ENCODE data around the gene ZNF14. TPM values are rescaled to one million over a fixed set of nuclear protein-coding genes. Genes with fewer than 3 reads are reported as not detected.

ZNF14 gene
- total RNA-seq, 1 donor from 2014 or later, result 5.3 TPM

DNA sequence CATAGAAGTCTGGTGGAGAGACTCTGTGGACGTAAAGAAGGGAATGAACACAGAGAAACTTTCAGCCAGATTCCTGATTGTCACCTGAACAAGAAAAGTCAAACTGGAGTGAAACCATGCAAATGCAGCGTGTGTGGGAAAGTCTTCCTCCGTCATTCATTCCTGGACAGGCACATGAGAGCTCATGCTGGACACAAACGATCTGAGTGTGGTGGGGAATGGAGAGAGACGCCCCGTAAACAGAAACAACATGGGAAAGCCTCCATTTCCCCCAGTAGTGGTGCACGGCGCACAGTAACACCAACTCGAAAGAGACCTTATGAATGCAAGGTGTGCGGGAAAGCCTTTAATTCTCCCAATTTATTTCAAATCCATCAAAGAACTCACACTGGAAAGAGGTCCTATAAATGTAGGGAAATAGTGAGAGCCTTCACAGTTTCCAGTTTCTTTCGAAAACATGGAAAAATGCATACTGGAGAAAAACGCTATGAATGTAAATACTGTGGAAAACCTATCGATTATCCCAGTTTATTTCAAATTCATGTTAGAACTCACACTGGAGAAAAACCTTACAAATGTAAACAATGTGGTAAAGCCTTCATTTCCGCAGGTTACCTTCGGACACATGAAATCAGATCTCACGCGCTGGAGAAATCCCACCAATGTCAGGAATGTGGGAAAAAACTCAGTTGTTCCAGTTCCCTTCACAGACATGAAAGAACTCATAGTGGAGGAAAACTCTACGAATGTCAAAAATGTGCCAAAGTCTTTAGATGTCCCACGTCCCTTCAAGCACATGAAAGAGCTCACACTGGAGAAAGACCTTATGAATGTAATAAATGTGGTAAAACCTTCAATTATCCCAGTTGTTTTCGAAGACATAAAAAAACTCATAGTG is 53.5 kb downstream of the ZNF14 start:
- no peak for DNase-seq (ENCODE audit: extremely low spot score, unreplicated experiment)
- TF ChIP-seq CTCF (IDR thresholded peaks at IDR 0.05), result no peak
- no peak overlapping the region for H3K27ac Mint-ChIP-seq (ENCODE audit: unreplicated experiment)
- peaks cover 64% of the 10 kb centered on the region for H3K36me3 Mint-ChIP-seq (ENCODE audit: unreplicated experiment)
- no peak overlapping the region for H3K4me3 Mint-ChIP-seq (ENCODE audit: unreplicated experiment)
- peaks cover 43% of the 10 kb centered on the region for H3K9me3 Mint-ChIP-seq (ENCODE audit: unreplicated experiment)
- H3K4me1 Mint-ChIP-seq (ENCODE audit: unreplicated experiment), result no peaks in the 10 kb centered on the region
- no peaks in the 10 kb centered on the region for H3K27me3 Mint-ChIP-seq (ENCODE audit: unreplicated experiment)

DNA sequence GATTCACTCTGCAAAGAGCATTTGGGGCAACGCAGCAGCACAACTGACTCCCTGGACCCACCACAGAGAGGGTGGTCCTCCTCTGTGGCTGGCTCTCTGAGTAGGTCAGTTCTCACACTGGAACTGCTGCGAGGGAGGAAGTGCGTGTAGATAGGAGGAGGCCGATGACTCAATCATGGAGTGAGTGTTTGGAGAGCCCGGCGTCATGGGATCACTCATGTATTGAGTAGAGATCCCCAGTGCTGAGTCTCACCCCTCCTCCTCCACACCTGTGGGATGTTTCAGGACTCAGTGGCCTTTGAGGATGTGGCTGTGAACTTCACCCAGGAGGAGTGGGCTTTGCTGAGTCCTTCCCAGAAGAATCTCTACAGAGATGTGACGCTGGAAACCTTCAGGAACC is 55.3 kb downstream of the ZNF14 start:
- no peak for DNase-seq (ENCODE audit: extremely low spot score, unreplicated experiment)
- H3K9me3 Mint-ChIP-seq (ENCODE audit: unreplicated experiment), result peaks cover 35% of the 10 kb centered on the region
- H3K36me3 Mint-ChIP-seq (ENCODE audit: unreplicated experiment), result peaks cover 59% of the 10 kb centered on the region
- H3K4me3 Mint-ChIP-seq (ENCODE audit: unreplicated experiment), result no peak overlapping the region
- TF ChIP-seq CTCF (IDR thresholded peaks at IDR 0.05), result no peak
- H3K27ac Mint-ChIP-seq (ENCODE audit: unreplicated experiment), result no peak overlapping the region
- no peaks in the 10 kb centered on the region for H3K27me3 Mint-ChIP-seq (ENCODE audit: unreplicated experiment)
- no peaks in the 10 kb centered on the region for H3K4me1 Mint-ChIP-seq (ENCODE audit: unreplicated experiment)

GRCh38 chr19:19674315-19674714 is 58.6 kb downstream of the ZNF14 start:
- no peak for TF ChIP-seq CTCF (IDR thresholded peaks at IDR 0.05)
- no peak overlapping the region for H3K4me3 Mint-ChIP-seq (ENCODE audit: unreplicated experiment)
- DNase-seq (ENCODE audit: extremely low spot score, unreplicated experiment), result no peak
- peaks cover 9% of the 10 kb centered on the region for H3K4me1 Mint-ChIP-seq (ENCODE audit: unreplicated experiment)
- H3K36me3 Mint-ChIP-seq (ENCODE audit: unreplicated experiment), result peaks cover 41% of the 10 kb centered on the region
- no peak overlapping the region for H3K27ac Mint-ChIP-seq (ENCODE audit: unreplicated experiment)
- no peaks in the 10 kb centered on the region for H3K27me3 Mint-ChIP-seq (ENCODE audit: unreplicated experiment)
- H3K9me3 Mint-ChIP-seq (ENCODE audit: unreplicated experiment), result peaks cover 28% of the 10 kb centered on the region

DNA sequence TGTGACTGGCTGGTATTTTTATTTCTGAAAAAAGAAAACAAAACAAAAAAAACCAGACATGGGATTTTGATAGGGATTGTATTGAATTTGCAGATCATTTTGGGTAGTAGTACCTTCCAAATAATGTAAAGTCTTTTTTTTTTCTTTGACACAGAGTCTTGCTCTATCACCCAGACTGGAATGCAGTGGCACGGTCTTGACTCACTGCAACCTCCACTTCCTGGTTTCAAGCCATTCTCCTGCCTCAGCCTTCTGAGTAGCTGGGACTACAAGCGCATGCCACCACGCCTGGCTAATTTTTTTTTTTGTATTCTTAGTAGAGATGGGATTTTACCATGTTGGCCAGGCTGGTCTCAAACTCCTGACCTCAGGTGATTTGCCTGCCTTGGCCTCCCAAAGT is 60.1 kb downstream of the ZNF14 start:
- Mint-ChIP-seq H3K36me3 (ENCODE audit: unreplicated experiment) (peaks cover 30% of the 10 kb centered on the region), H3K4me1 (ENCODE audit: unreplicated experiment) (peaks cover 19% of the 10 kb centered on the region), H3K27ac (ENCODE audit: unreplicated experiment) (no peak overlapping the region), H3K4me3 (ENCODE audit: unreplicated experiment) (no peak overlapping the region), H3K9me3 (ENCODE audit: unreplicated experiment) (peaks cover 17% of the 10 kb centered on the region), H3K27me3 (ENCODE audit: unreplicated experiment) (no peaks in the 10 kb centered on the region)
- no peak for DNase-seq (ENCODE audit: extremely low spot score, unreplicated experiment)
- no peak for TF ChIP-seq CTCF (IDR thresholded peaks at IDR 0.05)

DNA sequence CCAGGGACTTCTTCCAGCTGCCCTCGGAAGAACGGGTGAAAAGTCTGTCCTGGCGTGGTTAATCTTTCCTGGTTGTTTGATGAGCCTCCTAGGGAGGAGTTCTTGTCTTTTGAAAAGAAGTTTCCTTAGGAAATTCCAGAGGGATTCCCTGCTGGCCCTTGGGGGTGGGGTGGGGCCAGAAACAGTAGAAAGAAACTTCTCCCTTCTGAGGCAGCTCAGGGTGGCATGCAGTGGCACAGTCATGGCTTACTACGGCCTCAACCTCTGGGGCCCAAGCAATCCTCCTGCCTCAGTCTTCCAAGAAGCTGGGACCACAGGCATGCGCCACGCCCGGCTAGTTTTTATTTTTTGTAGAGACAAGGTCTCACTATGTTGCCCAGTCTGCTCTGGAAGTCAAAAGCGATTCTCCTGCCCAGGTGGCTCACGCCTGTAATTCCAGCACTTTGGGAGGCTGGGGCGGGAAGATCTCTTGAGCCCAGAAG is 62.8 kb downstream of the ZNF14 start:
- DNase-seq (ENCODE audit: extremely low spot score, unreplicated experiment), result no peak
- peaks cover 9% of the 10 kb centered on the region for H3K36me3 Mint-ChIP-seq (ENCODE audit: unreplicated experiment)

More for the DNA sequence above, 62.8 kb downstream of the ZNF14 start:
- Mint-ChIP-seq H3K4me3 (ENCODE audit: unreplicated experiment) (peak overlapping the region; percentile 87), H3K27ac (ENCODE audit: unreplicated experiment) (peak overlapping the region; percentile 82), H3K9me3 (ENCODE audit: unreplicated experiment) (peaks cover 3% of the 10 kb centered on the region), H3K4me1 (ENCODE audit: unreplicated experiment) (peaks cover 19% of the 10 kb centered on the region), H3K27me3 (ENCODE audit: unreplicated experiment) (no peaks in the 10 kb centered on the region)
- no peak for TF ChIP-seq CTCF (IDR thresholded peaks at IDR 0.05)

All from osteocyte (in vitro differentiated cells).